GM18873 (cell line): Measurements from ENCODE around the gene SOX13.

Experiments
- ATAC-seq: cut with Tn5 transposase; IDR thresholded peaks from one replicate; pipeline ENCODE4 v1.9.1; 2021; ENCODE audit warnings: mild to moderate bottlenecking, moderate library complexity, moderate number of reproducible peaks; ENCODE audit not compliant: unreplicated experiment, low FRiP score

The SOX13 gene

DNA sequence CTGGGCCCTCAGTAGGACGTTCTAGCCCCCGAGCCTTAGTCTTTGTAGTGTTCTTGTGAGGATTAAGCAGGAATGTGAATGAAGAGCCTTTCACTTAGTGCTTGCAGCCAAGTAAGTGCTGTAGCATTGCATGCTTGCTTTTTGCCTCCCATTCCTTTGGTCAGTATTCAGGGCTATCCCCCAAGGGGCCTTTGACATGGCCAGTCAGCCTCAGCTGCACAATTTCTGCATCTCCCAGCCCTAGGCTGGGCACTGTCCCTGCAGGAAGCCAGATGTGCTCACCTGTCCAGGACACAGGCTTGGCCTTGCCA lies 30.5 kb downstream of the SOX13 start:
- ATAC-seq, result no peak

DNA sequence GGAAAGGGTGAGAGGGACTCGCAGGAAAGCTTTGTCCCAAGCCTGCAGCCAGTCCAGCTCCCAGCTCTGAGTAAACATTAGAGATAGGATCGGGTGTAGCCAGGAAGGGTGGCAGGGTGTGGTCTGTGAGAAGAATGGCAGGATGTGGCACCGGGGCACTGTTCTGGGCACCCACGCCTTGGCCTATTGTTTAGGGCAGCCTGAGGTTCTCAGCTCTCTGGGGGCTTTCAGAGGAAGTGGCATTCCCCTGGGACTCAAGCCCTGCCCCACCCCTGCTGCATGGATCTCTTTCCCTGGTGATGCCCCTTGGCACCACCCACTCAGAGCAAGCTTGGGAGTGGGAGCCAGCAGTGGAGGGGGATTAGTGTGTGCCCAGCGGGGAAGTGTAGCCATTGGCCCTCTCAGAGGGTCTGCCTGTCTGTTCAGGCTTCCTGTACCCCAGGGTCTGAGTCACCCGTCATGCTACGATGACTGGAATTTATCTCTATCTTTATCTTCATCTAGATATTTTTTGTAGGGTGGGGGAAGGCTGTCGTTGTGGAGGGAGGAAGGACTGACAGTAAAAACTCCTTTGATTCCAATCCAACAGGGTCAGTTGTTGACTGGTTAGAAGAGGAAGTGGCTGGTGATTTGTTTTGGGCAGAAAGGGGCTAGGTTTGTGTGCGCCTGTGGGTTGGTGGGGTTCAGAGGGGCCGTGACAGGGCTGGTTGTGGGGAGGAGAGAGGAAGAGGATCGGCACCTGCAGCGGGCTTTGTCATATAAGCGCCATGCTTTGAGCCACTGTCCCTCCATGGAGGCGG lies 31.6 kb downstream of the SOX13 start:
- ATAC-seq, result no peak

DNA sequence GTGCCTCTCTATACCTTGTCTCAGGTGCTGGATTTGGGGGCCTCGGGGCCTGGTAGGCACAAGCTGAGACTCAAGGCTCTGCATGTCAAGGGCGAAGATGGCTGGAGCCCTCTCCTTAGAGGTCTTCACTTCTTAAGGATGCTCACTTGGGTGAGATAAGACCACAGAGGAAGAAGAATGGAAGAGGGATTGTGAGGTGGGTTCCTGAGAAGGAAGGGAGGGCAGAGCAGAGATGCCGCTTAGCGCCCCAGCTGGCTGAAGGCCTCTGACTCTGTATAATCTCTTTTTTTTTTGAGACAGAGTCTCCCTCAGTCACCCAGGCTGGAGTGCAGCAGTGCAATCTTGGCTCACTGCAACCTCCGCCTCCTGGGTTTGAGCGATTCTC lies 32.2 kb downstream of the SOX13 start:
- ATAC-seq, result no peak

DNA sequence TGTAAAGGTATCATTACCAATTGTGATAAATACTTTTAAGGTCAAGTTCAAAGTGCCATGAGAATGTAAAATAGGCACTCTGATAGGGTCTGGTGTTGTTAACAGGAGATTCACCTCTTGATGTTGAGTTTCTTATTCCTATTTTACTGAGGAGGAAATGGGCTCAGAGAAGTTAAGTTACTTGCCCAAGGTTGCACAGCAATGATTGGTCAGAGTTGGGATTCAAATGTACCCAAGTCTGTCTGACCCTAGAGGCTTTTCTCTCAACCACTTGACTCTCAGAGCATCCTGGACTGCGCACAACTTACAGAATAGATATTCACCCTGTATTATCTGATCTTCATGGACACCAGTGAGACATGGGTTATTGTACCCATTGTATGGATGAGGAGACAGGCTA lies 33.9 kb downstream of the SOX13 start:
- no peak for ATAC-seq

DNA sequence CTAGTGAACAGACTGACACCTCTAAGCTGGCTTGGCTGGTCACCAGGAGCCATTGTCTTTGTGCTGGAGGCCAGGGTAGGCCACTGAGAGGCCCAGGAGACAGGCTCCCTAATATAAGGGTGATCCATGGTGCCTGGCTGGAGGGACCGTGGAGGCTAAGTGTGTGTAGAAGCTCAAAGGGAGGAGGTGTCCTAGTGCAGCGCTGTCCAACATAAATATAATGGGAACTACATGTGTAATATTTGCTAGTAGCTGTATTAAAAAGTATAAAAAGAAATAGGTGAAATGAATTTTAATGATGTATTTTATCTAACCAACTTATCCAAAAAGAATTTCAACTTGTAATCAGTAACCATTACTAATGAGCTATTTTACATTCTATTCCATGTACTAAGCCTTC lies 35.0 kb downstream of the SOX13 start:
- no peak for ATAC-seq

DNA sequence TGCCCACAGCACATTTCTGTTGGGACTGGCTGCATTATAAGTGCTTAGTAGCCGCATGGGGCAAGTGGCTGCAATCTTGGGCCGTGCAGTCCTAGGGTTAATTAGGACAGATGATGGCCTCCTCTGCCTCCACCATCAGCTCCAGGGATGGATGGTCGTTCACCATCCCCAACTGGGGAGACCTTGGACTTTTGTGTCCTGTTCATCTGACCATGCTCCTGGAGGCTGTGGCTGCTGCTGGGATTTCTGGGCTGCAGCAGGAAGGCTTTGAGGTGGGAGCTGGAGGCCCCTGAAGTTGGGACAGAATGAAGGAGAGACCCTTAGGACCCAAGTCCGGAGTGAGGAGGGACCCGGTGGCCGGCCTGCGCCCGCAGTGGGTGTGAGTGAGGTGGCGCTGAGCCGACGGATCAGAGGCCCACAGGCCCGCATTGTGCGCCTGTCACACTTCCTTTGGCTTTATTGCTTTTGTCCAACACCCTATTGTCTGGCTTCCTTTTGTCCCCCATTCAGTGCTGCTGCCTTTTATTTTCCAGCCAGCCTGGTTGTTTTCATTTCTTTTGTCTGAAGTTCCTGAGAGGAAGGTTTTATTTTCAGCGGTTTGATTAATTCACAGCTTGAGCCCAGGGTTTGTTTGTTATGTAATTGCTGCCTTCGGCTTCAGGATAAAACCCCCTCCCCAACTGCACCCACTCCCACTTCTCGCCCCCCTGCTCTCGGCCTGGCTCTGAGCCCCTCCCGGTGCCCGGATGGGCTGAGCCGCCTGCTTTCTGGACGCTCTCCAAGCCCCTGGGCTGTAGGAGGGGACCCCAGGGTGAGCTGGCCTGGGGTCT lies 35.6 kb downstream of the SOX13 start:
- no peak for ATAC-seq

DNA sequence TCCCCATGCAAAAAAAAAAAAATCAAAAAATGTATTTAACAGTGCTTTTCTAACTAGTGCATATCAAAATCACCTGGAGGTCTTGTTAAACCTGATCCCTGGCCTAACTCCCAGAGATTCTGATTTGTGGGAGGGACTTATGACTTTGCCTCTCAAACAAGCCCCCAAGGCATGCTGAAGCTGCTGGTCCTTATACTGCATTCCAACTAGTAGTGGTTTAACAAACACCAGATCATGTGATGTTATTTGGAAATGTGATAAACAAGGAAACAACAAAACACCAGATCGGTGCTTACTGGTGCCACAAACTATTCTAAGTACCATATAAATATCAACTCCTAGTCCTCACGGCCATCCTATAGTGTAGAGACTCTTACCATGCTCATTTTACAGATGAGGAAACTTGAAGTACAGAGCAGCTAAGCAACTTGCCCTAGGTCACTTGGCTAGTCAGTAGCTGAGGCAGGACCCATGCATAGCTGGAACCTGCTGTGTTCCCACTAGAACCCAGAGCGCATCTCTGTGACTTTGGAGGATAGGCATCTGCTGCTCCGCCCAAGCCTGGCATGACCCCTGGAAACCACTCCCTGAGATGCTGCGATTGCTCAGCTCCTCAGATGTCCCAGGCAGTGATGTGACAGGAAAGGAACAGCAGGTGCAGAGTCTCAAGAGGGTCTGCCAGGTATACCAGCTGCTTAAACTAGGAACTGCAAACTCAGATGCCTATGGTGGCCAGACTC lies 38.1 kb downstream of the SOX13 start:
- ATAC-seq, result no peak

DNA sequence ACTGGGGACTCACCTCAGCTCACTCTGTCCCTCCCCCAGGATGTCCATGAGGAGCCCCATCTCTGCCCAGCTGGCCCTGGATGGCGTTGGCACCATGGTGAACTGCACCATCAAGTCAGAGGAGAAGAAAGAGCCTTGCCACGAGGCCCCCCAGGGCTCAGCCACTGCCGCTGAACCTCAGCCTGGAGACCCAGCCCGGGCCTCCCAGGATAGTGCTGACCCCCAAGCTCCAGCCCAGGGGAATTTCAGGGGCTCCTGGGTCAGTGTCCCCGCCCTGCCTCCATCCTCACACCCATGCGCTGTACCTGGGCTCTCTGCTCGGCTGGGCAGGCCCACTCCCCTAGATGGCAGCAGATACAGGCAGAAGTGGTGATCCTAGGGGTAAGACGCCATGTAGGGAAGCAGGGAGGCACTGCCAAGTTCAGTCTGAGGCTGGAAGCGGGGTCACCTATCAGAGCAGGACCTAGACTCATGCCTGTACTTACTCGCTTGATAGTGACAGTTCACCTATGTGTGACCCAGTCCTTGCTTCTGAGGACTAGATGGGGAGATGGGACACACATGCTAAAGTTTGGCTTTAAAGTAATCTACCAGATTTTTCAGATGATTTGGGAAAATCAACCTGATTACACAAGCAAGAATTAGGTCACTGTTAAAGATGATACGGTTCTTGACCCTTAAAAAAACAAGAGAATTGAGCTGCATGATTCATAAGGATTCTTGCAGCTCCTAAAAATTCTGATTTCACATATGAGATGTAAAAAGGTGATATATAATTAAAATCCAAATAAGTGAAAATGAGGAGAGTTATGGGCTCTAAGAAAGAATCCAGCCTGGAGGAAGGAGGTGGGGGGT lies 40.2 kb downstream of the SOX13 start:
- no peak for ATAC-seq

DNA sequence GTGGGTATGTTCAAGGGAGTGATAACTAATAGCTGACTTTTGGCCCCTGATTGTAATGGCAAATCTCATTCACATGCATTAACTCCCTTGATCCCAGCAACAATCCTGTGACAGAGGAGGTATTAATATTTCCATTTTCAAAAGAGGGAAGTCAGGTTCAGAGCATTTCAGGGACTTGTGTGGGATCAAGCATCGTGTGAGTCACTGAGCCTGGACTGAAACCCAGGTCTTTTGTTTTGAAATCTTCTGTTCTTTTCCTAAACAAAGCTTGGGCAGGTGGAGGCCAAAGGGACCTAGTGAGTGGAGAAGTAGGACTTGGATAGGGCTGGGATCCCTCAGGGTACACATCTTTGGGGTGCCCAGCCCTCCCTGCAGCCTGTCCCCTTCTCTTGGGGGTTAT lies 41.0 kb downstream of the SOX13 start:
- ATAC-seq, result no peak

DNA sequence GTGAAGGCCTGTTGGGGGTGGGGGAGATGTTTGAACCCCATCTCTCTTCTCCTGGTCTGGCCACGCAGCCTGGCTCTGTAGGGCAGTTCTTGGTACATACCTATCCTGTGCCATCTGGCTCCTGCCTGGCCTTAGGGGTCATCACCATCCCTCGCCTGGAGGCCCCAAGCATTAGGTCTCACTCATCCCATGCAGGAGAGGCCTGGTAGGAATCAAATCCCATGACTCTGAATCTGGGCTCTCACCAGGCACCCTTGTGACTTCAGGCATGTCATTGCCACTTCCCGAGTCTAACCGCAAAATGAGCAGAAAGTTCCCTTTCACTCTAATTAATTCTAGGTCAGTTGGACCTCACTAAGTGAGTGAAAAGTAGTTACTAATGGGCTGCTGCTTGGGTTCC lies 41.7 kb downstream of the SOX13 start:
- no peak for ATAC-seq

DNA sequence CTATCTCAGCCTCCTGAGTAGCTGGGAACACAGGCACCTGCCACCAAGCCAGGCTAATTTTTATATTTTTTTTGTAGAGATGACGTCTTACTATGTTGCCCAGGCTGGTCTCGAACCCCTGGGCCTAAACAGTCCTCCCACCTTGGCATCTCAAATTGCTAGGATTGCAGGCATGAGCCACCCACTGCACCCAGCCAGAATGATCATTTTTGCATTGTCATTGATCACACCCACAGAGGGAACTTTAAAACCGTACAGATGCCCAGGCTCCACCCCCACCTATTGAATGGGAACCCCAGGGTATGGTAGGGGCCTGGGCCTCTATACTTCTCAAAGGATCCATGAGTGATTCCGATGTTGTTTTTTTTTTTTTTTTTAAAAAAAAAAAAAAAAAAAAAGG lies 42.2 kb downstream of the SOX13 start:
- ATAC-seq, result no peak

DNA sequence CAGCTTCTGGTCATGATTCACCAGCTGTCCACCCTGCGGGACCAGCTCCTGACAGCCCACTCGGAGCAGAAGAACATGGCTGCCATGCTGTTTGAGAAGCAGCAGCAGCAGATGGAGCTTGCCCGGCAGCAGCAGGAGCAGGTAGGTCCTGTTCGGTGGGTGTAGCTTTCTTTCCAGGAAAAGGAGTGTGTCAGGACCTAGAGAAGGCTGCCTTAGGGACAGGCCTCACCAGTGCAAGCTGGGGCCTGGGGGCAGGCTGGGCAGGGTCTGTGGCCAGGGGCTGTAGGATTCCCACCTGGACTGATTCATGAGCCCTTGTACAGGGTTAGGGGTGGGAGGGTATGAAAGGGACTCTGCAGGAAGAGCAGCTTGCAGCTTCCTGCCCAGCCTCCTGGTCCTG lies 43.6 kb downstream of the SOX13 start:
- no peak for ATAC-seq

DNA sequence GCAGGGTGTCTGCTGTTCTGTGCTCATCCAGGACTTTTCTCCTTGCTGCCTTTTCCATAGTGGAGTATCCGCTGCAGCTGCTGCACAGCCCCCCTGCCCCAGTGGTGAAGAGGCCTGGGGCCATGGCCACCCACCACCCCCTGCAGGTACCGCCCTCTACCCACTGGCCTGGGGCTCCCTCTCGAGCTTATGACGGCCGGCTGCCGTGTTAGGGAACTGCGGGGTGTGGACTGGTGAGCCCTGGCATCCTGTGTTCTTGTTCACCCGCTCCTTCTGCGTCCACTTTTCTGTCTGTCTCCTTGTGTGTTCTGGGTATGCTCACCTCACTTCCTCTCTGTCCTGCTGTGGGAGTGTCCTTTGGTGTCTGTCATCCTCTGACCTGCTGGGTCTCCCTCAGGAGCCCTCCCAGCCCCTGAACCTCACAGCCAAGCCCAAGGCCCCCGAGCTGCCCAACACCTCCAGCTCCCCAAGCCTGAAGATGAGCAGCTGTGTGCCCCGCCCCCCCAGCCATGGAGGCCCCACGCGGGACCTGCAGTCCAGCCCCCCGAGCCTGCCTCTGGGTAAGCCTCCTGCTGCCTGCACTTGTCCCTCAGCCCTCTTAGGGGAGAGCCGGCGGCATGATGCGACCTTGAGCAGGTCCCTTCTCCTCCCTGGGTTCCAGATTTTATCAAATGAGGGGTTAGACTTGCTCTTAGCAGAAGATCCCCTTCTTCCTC lies 49.1 kb downstream of the SOX13 start:
- ATAC-seq, result no peak

DNA sequence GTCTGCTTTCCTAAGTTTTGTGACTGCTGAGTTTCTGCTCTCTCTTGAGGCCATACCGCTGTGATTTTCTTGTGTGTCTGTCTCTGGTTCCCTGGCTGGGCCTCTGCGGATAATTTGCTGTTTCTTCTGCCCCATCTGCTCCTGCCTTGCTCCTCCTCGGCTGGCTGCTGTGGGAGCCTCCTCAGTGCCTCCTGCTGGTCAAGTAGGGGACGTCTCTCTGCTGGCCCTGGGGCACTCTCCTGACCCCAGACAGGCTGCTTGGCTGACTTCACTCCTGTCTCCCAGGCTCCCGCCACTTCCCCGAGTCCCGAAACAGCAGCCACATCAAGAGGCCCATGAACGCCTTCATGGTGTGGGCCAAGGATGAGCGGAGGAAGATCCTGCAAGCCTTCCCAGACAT lies 50.5 kb downstream of the SOX13 start:
- no peak for ATAC-seq

DNA sequence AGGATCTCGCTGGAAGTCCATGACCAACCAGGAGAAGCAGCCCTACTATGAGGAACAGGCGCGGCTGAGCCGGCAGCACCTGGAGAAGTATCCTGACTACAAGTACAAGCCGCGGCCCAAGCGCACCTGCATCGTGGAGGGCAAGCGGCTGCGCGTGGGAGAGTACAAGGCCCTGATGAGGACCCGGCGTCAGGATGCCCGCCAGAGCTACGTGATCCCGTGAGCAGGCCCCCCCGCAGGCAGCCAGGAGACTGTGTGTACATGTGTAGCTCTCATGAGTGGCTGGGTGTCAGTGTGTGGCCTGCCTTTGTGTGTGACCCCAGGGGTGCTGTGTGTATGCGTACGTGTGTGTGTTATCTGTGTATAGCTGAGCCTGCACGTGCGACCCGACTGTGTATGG lies 51.7 kb downstream of the SOX13 start:
- no peak for ATAC-seq

DNA sequence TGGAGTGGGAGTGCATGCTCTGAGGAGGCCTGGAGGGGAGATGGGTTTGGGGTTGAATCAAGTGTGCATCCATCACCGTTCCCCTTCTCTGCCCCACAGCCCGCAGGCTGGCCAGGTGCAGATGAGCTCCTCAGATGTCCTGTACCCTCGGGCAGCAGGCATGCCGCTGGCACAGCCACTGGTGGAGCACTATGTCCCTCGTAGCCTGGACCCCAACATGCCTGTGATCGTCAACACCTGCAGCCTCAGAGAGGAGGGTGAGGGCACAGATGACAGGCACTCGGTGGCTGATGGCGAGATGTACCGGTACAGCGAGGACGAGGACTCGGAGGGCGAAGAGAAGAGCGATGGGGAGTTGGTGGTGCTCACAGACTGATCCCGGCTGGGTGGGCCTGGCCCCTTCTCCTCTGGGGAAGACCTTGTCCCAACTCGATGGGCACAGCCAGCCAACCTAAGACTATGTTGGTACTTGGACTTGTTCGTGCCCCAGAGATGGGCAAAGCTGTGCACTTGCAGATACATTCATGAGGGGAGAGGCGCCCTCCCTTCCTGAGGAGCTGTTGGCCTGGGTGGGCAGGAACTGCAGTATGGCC lies 52.9 kb downstream of the SOX13 start:
- ATAC-seq, result no peak

DNA sequence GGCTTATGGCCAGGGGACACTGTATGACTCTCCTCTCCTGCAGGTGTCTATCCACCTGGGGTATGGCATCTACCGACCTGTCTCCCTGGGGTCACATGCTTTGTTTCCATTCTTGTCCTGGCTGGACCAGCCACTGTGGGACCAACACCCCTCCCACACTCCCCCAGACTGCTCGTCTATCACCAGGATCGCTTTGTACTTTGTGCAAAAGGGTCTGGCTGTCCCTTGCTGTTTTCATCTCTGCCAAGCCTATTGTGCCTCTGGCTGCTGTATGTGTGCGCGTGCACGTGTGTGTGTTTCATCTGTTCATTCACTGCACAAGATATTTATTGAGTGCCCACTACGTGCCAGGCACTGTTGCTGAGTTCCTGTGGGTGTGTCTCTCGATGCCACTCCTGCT lies 53.5 kb downstream of the SOX13 start:
- ATAC-seq, result no peak

DNA sequence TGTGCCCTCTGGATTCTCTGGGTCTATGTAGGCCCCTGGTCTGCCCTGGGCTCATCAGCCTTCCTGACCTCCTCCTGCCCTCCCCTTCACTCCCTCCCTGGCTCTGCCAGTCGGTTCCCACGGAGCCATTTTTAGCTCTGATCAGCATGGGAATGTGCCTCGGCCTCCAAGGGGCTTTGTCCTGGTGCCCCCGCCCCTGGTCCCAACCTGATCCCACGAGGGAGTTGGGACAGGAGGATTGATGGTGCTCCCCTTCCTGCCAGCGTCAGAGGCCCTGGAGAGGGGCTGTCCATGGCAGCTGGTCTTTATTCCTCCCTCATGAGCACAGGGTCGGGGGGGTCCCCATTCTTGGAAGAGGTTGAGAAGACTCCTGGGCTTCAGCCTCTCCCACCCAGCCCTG lies 54.0 kb downstream of the SOX13 start:
- ATAC-seq, result no peak

DNA sequence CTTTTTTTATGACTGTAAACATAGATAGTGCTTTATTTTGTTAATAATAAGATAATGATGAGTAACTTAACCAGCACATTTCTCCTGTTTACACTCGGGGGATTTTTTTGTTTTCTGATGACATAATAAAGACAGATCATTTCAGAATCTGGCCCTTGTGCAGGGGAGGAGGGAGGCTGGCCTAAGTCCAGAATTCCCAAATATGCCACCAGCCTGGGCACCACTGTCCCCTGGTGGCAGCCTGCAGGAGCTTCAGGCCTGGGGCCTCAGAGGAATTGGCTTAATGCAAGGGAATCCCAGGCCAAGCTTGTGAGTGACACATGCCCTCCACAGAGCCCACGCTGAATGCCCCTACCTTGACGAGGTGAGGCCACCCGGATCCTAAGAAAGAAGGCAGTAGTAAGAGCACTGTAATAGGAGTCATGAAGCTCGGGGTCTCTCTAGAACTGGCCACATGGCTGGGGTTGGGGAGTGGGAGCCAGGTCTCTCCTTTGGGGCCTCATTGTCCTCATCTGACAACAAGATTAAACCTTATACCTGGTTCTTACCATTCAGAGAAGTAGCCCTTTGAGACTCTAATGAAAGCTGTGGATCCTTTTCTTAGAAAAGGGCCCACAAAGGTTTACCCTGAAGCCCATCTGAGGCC lies 54.8 kb downstream of the SOX13 start:
- ATAC-seq, result no peak
